Measurements from ENCODE around the gene DNAI4. TPM values are rescaled to one million over a fixed set of nuclear protein-coding genes. Genes with fewer than 3 reads are reported as not detected.

Gene DNAI4
- total and polyA plus RNA-seq, 2 of the 8 experiments (the other 6 are each of a cell fraction or from before 2014, with no cell fraction given): 0.32 to 2.1 TPM

Other genes starting within 250 kb of the DNAI4 start
- gene DYNLT5, start 172.4 kb downstream of the DNAI4 start, total RNA-seq (2021; fragmentation: NEBNext Ultra II Directional; extraction: Animal tissue kit (Norgen Biotek cat#: 25700)): 0.93 and 1.2 TPM in 2 replicates
- 0.38 and 1.5 TPM in 2 replicates for gene DYNLT5, start 172.4 kb downstream of the DNAI4 start, polyA plus RNA-seq (2011; rRNA removed)
- not detected in 2 replicates for gene INSL5, start 123.6 kb downstream of the DNAI4 start, total RNA-seq (2021; fragmentation: NEBNext Ultra II Directional; extraction: Animal tissue kit (Norgen Biotek cat#: 25700))
- not detected in 2 replicates for gene INSL5, start 123.6 kb downstream of the DNAI4 start, polyA plus RNA-seq (2011; rRNA removed)
- gene MIER1, start 134 bp upstream of the DNAI4 start, total RNA-seq (2021; fragmentation: NEBNext Ultra II Directional; extraction: Animal tissue kit (Norgen Biotek cat#: 25700)): 30.8 and 33.5 TPM in 2 replicates
- 2.1 and 5.2 TPM in 2 replicates for gene MIER1, start 134 bp upstream of the DNAI4 start, polyA plus RNA-seq (2011; rRNA removed)
- 2.7 and 2.8 TPM in 2 replicates for gene SLC35D1, start 129.3 kb upstream of the DNAI4 start, total RNA-seq (2021; fragmentation: NEBNext Ultra II Directional; extraction: Animal tissue kit (Norgen Biotek cat#: 25700))
- 0.78 and 1.2 TPM in 2 replicates for gene SLC35D1, start 129.3 kb upstream of the DNAI4 start, polyA plus RNA-seq (2011; rRNA removed)
- not detected in 2 replicates for gene C1orf141, start 210.1 kb upstream of the DNAI4 start, total RNA-seq (2021; fragmentation: NEBNext Ultra II Directional; extraction: Animal tissue kit (Norgen Biotek cat#: 25700))
- not detected in 2 replicates for gene C1orf141, start 210.1 kb upstream of the DNAI4 start, polyA plus RNA-seq (2011; rRNA removed)
- gene IL23R, start 241.6 kb upstream of the DNAI4 start, total RNA-seq (2021; fragmentation: NEBNext Ultra II Directional; extraction: Animal tissue kit (Norgen Biotek cat#: 25700)): not detected in 2 replicates
- gene IL23R, start 241.6 kb upstream of the DNAI4 start, polyA plus RNA-seq (2011; rRNA removed): not detected in 2 replicates

Measured in H1 (cell line).